Left lung (tissue), 10 donors: ENCODE results near the gene MXD3. TPM values are rescaled to one million over a fixed set of nuclear protein-coding genes. Genes with fewer than 3 reads are reported as not detected.

Experiments
- ATAC-seq: fragments of 200-7000 bp; cut with Tn5 transposase; one replicate; pipeline ENCODE4 v1.9.1; 2020; ENCODE audit warnings: moderate library complexity
- DNase-seq, 4 donors: peaks; one replicate each; pipeline ENCODE4 v3.0.0-alpha.2; 2013 to 2020
- H3K27ac ChIP-seq, 2 donors: fragments of 200-600 bp; sonication (generic) in 1 of 2; one replicate each; pipeline versions ENCODE4 v1.5.0 to v1.8.0; 2020 to 2021
- H3K27me3 ChIP-seq, 2 donors: fragments of 200-600 bp; sonication (generic) in 1 of 2; one replicate each; pipeline versions ENCODE4 v1.5.0 to v1.8.0; 2020 to 2021
- H3K36me3 ChIP-seq, 2 donors: fragments of 200-600 bp; sonication (generic) in 1 of 2; one replicate each; pipeline versions ENCODE4 v1.5.0 to v1.8.0; 2020 to 2021
- H3K4me1 ChIP-seq, 2 donors: fragments of 200-600 bp; one replicate each; pipeline ENCODE4 v1.8.0; 2021
- H3K4me3 ChIP-seq, 2 donors: fragments of 200-600 bp; sonication (generic) in 1 of 2; one replicate each; pipeline versions ENCODE4 v1.5.0 to v1.8.0; 2020 to 2021; ENCODE audit warnings: mild to moderate bottlenecking in 1 of 2
- H3K9me3 ChIP-seq, 2 donors: fragments of 200-600 bp; sonication (generic) in 1 of 2; one replicate each; pipeline versions ENCODE4 v1.5.0 to v1.8.0; 2020 to 2021
- CTCF ChIP-seq, 2 donors: fragments of 200-600 bp; sonication (generic) in 1 of 2; IDR thresholded peaks; one replicate each; pipeline versions ENCODE4 v1.5.0 to v1.8.0; 2021; ENCODE audit warnings: antibody characterized with exemption in 2 of 2
- intact Hi-C, 2 donors: fragments of 100-400 bp; cut with DNase I; formaldehyde crosslinking; loops; one replicate each; pipeline versions ENCODE4 v1.11.2 to v1.14.2; 2022
- polyA plus RNA-seq, 6 donors: library from polyadenylated mRNA; unstranded; fragments of 120-200 nt; gene quantifications; one replicate each; pipeline ENCODE4 v1.2.1, GENCODE V29; 2013; ENCODE audit not compliant: insufficient read length in 6 of 6
- total RNA-seq, 2 donors: library from RNA; stranded (reverse); fragmentation: NEBNext Ultra II Directional; extraction: Animal tissue kit (Norgen Biotek cat#: 25700); gene quantifications; one replicate each; pipeline ENCODE4 v1.2.1, GENCODE V29; 2021
- donor health status: DM: no; HTN: yes; CAD: no.
- donor health status: DM: no; HTN: no; CAD: no.

MXD3 gene
- total and polyA plus RNA-seq, 8 donors = 10.8 to 36.5 (median 22.0) TPM

GRCh38 chr5:177350776-177351391, 39.2 kb upstream of the MXD3 start:
- no peaks in the 10 kb centered on the region for H3K27me3 ChIP-seq
- no peak for TF ChIP-seq CTCF (IDR thresholded peaks at IDR 0.05)
- H3K4me3 ChIP-seq = peak overlapping the region; percentile 90 to 91
- ATAC-seq (no peak), DNase-seq (no peak)
- H3K9me3 ChIP-seq = no peaks in the 10 kb centered on the region
- peaks cover 16 to 68% of the 10 kb centered on the region in 2 donors for H3K4me1 ChIP-seq
- peak overlapping the region; percentile 88 to 97 for H3K27ac ChIP-seq
- peaks cover 0 to 39% of the 10 kb centered on the region in 2 donors for H3K36me3 ChIP-seq
- intact Hi-C loops = no loop called here

- intact Hi-C loops = no loop called here
- H3K4me3 ChIP-seq = peak overlapping the region in 1 of 2 donors; percentile 91
- H3K4me1 ChIP-seq = peaks cover 16 to 64% of the 10 kb centered on the region in 2 donors
- no peak overlapping the region for H3K27ac ChIP-seq
- no peaks in the 10 kb centered on the region for H3K27me3 ChIP-seq
- DNase-seq = peak in 1 of 4 donors; percentile 28
- ATAC-seq = no peak
- peaks cover 0 to 48% of the 10 kb centered on the region in 2 donors for H3K36me3 ChIP-seq
- H3K9me3 ChIP-seq = no peaks in the 10 kb centered on the region
- TF ChIP-seq CTCF (IDR thresholded peaks at IDR 0.05) = no peak
These were observed 38.1 kb upstream of the MXD3 start for GRCh38 chr5:177349762-177350161.

GRCh38 chr5:177349362-177349647, 37.6 kb upstream of the MXD3 start:
- Histone ChIP-seq H3K4me3 (peak overlapping the region in 1 of 2 donors; percentile 91), H3K36me3 (peaks cover 0 to 52% of the 10 kb centered on the region in 2 donors), H3K4me1 (peaks cover 16 to 59% of the 10 kb centered on the region in 2 donors), H3K27me3 (no peaks in the 10 kb centered on the region), H3K27ac (no peak overlapping the region), H3K9me3 (no peaks in the 10 kb centered on the region)
- DNase-seq = no peak
- intact Hi-C loops = no loop called here
- ATAC-seq = no peak
- TF ChIP-seq CTCF (IDR thresholded peaks at IDR 0.05) = no peak

- Histone ChIP-seq H3K27me3 (no peaks in the 10 kb centered on the region), H3K9me3 (no peaks in the 10 kb centered on the region), H3K27ac (no peak overlapping the region), H3K4me3 (no peak overlapping the region), H3K4me1 (peaks cover 16 to 58% of the 10 kb centered on the region in 2 donors), H3K36me3 (peaks cover 0 to 64% of the 10 kb centered on the region in 2 donors)
- intact Hi-C loops = no loop called here
- peak in 1 of 4 donors; percentile 5 for DNase-seq
- ATAC-seq = no peak
- TF ChIP-seq CTCF (IDR thresholded peaks at IDR 0.05) = no peak
These were observed 36.0 kb upstream of the MXD3 start for GRCh38 chr5:177347699-177348098.

GRCh38 chr5:177346820-177347219, 35.1 kb upstream of the MXD3 start:
- intact Hi-C loops = no loop called here
- DNase-seq = no peak
- H3K4me3 ChIP-seq = no peak overlapping the region
- ATAC-seq = no peak
- peaks cover 13 to 51% of the 10 kb centered on the region in 2 donors for H3K4me1 ChIP-seq
- TF ChIP-seq CTCF (IDR thresholded peaks at IDR 0.05) = no peak
- H3K27me3 ChIP-seq = no peaks in the 10 kb centered on the region
- H3K27ac ChIP-seq = no peak overlapping the region
- no peaks in the 10 kb centered on the region for H3K9me3 ChIP-seq
- H3K36me3 ChIP-seq = peaks cover 0 to 72% of the 10 kb centered on the region in 2 donors
